ENCODE measurements around the gene OR11H6. TPM values are rescaled to one million over a fixed set of nuclear protein-coding genes. Genes with fewer than 3 reads are reported as not detected.
"Not testable (repeated sequence)": the region's sequence is repeated elsewhere in the genome, so short reads cannot be mapped to it uniquely, and the experiment has no call there.

OR11H6 gene, protein sequence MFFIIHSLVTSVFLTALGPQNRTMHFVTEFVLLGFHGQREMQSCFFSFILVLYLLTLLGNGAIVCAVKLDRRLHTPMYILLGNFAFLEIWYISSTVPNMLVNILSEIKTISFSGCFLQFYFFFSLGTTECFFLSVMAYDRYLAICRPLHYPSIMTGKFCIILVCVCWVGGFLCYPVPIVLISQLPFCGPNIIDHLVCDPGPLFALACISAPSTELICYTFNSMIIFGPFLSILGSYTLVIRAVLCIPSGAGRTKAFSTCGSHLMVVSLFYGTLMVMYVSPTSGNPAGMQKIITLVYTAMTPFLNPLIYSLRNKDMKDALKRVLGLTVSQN
- not detected in 2 replicates for total RNA-seq (2014; rRNA removed; shearing (Covaris generic))

DNA sequence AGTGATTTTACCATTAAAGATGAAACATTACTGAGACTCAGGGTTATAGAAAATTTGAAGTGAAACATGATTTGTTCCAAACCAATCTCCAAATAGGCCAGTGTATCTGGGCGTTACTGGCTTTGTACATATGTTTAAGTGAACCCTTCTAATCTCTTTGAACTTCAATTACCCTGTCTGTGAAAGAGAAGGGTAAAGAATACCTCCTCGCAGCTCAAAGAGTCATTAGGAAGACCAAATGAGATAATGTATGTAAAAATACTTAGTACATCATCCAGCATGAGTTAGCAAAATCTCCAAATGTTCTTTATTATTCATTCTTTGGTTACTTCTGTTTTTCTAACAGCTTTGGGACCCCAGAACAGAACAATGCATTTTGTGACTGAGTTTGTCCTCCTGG lies at the start of gene OR11H6:
Gene OR11H6 (plus strand): TSS at position 301 of the 400 bp plus-strand sequence. CDS start 0 bp downstream, at position 301.
- no peak for DNase-seq (ENCODE audit: low spot score)

DNA sequence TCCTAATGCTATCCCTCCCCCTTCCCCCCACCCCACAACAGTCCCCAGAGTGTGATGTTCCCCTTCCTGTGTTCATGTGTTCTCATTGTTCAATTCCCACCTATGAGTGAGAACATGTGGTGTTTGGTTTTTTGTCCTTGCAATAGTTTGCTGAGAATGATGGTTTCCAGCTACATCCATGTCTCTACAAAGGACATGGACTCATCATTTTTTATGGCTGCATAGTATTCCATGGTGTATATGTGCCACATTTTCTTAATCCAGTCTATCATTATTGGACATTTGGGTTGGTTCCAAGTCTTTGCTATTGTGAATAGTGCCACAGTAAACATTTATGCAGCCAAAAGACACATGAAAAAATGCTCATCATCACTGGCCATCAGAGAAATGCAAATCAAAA lies 49.3 kb upstream of the OR11H6 start:
- not testable (repeated sequence) for DNase-seq (ENCODE audit: low spot score)

DNA sequence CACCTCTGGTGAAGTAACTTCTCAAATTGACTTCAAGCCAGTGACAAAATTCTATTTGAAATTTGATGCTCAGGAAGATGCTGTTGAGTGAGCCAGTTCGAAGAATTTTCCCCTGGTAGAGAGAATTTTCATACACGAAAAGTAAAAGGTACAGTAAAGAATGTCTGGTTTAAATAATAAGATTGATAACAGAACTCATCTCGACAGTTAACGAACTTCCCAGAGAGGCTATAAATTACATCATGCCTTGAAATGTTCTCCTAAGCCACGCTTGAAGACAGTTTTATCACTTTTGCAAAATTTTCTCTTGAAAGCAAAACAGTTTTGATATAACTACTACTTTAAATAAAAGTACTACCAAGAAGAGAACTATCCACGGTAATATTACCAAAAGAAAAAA lies 47.2 kb upstream of the OR11H6 start:
- no peak for DNase-seq (ENCODE audit: low spot score)

DNA sequence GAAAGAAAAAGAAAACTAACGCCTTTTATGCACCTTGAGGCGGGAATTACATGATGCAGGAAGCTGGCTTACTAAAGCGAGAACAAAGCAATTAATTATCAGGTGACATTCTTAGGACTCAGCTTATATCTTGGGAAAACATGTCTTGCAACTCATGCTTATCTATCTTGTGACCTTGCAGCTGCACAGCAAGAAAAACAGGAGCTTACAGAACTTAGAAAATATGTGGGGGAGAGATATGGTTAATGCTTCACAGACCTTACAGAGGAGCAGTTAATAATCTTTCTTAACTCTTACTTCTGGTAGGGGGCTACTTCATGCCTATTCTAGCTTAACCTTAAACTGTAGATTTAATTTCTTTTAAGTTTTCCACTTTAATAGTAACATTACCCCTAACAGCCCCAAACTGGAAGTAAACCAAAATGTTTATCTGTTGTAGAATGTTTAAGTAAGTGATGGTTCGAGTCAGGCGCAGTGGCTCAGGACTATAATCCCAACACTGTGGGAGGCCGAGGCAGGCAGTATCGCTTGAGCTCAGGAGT lies 46.0 kb upstream of the OR11H6 start:
- peak; percentile 1 for DNase-seq (ENCODE audit: low spot score)

DNA sequence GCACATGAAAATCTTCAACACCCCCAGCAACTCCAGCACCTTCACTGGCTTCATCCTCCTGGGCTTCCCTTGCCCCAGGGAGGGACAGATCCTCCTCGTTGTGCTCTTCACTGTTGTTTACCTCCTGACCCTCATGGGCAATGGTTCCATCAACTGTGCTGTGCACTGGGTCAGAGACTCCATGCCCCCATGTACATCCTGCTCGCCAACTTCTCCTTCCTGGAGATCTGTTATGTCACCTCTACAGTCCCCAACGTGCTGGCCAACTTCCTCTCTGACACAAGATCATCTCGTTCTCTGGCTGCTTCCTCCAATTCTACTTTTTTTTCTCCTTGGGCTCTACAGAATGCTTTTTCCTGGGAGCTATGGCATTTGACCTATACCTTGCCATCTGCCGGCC lies 44.3 kb upstream of the OR11H6 start:
- DNase-seq (ENCODE audit: low spot score): no peak

DNA sequence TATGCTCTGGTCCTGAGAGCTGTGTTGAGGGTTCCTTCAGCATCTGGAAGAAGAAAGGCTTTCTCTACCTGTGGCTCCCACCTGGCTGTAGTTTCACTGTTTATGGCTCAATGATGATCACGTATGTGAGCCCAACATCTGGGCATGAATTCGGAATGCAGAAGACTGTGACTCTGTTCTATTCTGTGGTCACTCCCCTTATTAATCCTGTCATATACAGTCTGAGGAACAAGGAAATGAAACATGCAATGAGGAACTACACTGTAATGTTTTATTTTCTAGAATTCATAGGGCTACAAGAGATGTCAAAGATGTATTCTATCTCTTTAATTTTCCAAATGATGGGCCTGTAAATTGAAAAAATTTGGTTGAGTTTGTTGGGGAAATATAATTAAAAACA lies 43.6 kb upstream of the OR11H6 start:
- DNase-seq (ENCODE audit: low spot score): no peak

DNA sequence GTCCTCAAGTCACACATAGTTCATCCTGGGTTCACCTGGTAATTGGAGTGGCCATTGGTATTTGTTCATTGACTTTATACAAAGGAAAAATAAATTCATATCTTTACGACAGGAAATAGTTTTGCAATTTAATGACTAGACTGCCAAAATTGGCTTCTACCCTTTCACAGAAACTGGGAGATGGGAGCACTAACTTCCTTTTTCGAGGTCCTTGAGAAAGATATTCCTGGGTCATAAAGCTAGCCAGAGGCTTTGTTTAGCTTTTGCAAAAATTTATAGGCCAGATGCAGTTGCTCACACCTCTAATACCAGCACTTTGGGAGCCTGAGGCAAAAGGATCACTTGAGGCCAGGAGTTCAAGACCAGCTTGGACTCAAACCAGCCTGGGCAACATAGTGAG lies 43.0 kb upstream of the OR11H6 start:
- DNase-seq (ENCODE audit: low spot score): no peak

DNA sequence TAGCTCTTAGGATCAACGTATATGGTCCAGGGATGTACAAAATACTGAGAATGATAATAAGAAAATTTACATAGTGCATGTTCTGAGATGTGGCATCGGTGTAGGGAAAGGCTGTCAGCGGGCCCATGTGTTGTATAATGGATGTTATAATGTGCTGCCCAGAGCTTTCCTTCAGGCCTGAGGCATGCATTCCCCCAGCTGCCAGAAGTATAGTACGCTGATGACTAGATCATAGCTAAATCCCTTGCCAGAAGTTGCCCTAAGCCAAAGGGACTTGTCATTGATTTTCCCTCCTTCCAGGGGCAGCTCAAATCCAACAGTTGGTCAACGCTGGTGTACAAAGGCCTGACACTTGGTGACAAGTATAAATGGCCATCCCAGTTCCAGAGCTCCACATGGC lies 39.3 kb upstream of the OR11H6 start:
- DNase-seq (ENCODE audit: low spot score): no peak

DNA sequence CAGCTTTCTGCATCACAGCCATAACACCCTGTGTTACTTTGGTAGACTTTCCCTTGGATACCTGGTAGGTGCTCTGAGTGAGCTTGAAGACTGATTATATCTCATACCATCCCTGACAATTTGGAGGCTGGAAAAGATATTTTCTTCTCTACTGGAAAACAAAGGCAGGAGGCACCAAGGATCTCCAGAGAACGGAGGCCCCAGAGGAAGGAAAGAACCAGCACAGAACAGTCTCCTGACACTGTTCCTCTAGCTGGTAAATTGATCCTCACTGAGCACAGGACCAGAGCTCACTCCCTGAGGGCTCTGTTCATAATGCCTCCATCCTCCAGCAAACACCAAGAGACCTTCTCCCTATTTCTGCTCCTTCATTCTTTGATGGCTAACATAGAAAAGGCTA lies 32.9 kb upstream of the OR11H6 start, which contains the start of gene OR11G2:
Gene OR11G2 (plus strand): TSS at position 301 of the 400 bp plus-strand sequence. CDS start 6,542 bp downstream, outside the sequence.
- DNase-seq (ENCODE audit: low spot score): no peak

DNA sequence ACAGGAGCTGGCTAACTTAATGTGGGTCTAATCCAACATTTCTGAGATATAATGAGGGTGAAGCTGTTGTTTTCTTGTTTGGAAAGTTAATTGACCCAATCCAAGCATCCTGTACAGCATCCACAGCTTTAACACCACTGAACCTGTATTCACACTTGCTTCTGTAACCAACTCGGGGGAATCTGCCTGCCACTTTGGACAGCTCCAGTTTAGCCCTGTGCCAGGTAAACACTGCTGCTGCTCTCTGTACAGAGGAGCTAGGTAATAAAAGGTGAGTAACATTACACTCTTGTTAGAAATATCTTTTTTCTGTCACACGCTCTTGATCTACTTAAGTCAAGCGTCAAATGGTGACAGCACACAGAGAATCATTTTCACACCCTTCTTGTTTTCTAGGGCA lies 32.1 kb upstream of the OR11H6 start:
- no peak for DNase-seq (ENCODE audit: low spot score)

DNA sequence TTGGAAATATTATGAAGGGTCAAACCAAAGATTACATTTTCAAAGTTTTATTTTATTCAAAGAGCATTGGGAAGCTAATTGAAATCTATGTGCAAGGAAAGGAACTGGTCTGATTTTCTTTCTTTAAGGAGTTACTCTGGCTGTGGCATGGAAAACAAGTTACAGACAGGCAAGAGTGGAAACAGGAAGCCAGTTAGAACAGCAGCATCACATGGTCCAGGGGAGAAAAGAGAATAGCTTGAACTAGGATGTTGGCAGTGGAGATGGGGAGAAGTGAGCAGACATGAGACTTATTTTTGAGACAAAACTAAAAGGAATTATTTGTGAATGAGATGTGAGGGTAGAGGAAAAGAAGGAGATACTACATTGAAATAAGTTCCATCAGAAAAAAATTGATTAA lies 29.4 kb upstream of the OR11H6 start:
- no peak for DNase-seq (ENCODE audit: low spot score)

DNA sequence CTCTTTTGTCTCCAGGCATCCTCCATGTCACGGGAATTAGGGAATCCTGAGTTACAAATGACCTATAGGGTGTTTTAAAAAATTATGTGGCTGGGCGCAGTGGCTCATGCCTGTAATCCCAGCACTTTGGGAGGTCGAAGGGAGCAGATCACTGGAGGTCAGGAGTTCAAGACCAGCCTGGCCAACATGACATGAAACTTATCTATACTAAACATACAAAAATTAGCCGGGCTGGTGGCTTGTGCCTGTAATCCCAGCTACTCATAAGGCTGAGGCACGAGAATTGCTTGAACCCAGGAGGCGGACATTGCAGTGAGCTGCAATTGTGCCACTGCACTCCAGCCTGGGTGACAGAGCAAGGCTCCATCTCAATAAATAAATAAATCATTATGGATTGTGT lies 28.3 kb upstream of the OR11H6 start:
- not testable (repeated sequence) for DNase-seq (ENCODE audit: low spot score)

DNA sequence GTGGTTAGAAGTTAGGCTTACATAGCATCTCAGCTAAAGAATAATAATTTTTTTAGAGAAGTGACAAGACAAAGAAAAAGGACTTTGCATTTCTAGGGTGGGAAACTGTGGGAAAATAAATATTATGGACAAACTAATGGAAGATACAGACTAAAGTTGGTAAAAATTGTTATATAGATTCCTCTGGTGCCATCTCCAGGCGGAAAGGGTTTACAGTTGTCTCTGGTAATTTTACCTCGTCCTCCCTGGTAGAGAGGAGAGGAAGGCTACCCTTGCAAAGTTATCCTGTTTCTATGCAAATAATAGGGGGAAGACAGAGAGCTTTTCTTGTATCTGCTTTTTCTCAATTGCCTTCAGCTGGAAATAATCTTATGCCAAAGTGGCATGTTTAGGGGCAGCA lies 27.6 kb upstream of the OR11H6 start:
- DNase-seq (ENCODE audit: low spot score): peak; percentile 10

DNA sequence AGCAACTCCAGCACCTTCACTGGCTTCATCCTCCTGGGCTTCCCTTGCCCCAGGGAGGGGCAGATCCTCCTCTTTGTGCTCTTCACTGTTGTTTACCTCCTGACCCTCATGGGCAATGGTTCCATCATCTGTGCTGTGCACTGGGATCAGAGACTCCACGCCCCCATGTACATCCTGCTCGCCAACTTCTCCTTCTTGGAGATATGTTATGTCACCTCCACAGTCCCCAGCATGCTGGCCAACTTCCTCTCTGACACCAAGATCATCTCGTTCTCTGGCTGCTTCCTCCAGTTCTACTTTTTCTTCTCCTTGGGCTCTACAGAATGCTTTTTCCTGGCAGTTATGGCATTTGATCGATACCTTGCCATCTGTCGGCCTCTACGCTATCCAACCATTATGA lies 26.1 kb upstream of the OR11H6 start:
- no peak for DNase-seq (ENCODE audit: low spot score)

DNA sequence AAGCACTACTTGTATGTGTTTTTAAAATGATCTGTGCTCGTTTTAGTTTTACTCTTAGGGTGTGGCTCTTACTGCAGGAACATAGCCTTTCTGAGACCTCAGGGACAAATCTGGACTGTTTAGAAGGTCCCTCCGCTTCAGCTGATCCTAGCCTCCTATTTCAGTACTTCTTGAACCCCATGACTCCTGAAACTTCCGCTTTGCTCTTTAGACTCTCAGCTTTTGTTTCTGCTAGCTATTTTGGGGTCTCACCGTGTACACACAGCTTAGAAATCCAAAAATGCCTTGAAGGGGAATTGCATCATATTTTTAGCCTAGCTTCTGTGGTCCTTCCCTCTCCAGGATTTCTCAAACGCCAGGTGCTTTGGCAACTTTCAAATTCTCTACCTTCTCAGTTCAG lies 24.5 kb upstream of the OR11H6 start:
- DNase-seq (ENCODE audit: low spot score): no peak

DNA sequence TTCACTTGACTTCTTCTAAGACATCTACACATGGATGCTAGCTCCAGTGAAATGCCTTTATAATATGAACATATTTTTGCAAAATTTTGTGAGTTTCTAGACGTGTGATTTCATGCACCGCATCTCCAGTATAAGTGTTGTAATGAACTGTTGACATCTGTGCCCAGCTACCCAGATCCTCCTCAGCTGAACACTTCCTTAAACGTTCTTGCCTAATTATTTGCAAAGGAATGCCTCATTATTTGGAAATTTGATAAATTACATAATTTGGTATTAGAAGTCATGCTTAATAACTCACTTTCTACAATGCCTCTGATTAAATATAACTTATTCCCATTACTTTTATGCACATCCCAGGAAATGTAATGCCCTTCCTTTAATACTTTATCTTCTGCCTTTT lies 18.8 kb upstream of the OR11H6 start:
- DNase-seq (ENCODE audit: low spot score): no peak

DNA sequence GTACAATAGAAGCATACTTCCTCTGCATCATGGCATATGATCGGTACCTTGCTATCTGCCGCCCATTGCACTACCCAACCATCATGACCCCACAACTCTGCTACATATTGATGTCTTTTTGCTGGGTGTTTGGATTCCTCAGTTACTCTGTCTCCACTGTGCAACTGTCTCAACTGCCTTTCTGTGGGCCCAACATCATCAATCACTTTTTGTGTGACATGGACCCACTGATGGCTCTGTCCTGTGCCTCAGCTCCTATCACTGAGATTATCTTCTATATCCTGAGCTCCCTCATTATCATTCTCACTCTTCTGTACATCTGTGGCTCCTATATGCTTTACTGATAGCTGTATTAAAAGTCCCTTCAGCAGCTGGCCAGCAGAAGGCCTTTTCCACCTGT lies 13.9 kb upstream of the OR11H6 start:
- no peak for DNase-seq (ENCODE audit: low spot score)

DNA sequence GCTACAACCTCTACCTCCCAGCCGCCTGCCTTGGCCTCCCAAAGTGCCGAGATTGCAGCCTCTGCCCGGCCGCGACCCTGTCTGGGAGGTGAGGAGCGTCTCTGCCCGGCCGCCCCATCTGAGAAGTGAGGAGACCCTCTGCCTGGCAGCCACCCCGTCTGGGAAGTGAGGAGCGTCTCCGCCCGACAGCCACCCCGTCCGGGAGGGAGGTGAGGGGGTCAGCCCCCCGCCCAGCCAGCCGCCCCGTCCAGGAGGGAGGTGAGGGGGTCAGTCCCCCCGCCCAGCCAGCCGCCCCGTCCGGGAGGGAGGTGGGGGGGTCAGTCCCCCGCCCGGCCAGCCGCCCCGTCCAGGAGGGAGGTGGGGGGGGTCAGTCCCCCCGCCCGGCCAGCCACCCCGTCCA lies 11.1 kb upstream of the OR11H6 start:
- DNase-seq (ENCODE audit: low spot score): not testable (repeated sequence)

DNA sequence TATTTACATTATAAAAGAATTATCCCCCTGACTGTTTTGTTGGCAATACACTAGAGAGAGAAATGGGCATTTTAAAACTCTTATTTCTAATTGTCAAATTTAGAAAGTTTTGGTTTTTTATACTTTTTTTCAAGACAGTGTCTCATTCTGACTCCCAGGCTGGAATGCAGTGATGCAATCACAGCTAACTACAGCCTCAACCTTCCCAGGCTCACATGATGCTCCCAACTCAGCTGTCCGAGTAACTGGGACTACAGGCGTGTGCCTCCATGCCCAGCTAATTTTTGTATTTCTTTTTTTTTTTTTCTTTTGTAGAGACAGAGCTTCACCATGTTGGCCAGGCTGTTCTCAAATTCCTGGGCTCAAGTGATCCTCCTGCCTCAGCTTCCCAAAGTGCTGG lies 8.3 kb upstream of the OR11H6 start:
- no peak for DNase-seq (ENCODE audit: low spot score)

DNA sequence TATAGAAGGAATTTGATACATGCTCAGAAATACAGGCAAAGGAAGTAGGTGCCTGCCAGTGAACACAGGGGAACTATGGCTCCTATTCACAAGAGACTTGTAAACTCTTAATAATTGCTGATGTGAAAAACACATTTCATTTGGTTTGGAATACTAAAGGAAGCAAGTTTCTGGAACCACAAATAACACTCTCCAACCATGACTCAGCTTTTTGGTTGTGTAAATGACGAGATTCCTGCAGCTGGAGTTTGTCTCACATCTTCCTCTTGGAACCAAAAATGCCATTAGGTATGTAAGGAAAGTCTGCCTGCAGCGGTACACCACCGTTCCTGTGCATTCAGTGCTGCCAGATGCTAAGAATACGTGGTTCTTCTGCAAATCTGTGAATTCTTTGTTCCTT lies 4.5 kb upstream of the OR11H6 start:
- peak; percentile 10 for DNase-seq (ENCODE audit: low spot score)

DNA sequence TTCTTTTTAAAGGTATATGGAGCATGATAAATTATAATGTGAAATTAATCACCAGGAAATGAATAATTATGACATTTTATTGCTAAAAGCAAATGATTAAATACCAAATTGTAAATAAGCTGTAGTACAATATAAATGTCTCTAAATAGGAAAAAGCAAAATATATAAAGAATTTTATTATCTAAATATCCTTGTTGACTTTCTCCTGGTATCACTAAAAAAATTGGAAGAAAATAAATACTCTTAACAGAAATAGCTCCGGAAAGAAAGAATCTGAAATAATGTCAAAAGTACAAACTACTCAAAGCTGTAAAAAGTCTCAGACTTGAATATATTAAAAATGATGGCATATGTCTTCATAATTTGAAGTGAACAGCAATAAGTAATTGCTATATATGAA lies 5.2 kb downstream of the OR11H6 start, which contains the start of gene OR11H7:
Gene OR11H7 (plus strand): TSS at position 301 of the 400 bp plus-strand sequence.
- DNase-seq (ENCODE audit: low spot score): no peak

DNA sequence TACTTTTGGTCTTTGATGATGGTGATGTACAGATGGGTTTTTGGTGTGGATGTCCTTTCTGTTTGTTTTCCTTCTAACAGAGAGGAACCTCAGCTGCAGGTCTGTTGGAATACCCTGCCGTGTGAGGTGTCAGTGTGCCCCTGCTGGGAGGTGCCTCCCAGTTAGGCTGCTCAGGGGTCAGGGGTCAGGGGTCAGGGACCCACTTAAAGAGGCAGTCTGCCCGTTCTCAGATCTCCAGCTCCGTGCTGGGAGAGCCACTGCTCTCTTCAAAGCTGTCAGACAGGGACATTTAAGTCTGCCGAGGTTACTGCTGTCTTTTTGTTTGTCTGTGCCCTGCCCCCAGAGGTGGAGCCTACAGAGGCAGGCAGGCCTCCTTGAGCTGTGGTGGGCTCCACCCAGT lies 11.9 kb downstream of the OR11H6 start:
- not testable (repeated sequence) for DNase-seq (ENCODE audit: low spot score)

DNA sequence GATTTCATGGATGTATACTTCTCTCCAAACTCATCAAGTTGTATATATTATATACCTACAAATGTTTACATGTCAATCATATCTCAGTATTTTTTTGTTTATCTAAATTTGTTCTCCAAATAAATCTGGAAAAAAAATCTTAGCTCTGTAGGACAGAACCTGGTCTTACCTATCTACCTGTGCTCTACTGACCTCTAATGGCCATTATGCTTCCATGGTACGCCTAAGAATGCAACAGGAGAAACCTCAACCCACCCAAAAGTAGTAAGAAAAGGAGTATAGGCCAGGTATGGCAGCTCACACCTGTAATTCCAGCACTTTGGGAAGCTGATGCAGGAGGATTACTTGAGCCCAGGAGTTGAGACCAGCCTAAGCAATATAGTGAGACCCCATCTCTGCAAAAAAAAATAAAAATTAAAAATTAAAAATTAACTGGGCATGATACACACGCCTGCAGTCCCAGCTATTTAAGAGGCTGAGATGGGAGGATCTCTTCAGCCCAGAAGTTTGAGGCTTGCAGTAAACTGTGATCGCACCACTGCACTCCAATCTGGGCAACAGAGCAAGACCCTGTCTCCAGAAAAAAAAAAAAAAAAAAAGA lies 24.2 kb downstream of the OR11H6 start:
- DNase-seq (ENCODE audit: low spot score): no peak

All from A172 (cell line).